Ovary (tissue), 3 donors: ENCODE results near the gene GDAP2.

Experiments used
- CTCF ChIP-seq, 3 donors: fragments of 450-650 bp in 2 of 3; fragments of 200-600 bp in 1 of 3; IDR thresholded peaks; one replicate each; pipeline versions ENCODE4 v1.5.1 to v1.8.0; 2016 to 2022; ENCODE audit warnings: antibody characterized with exemption in 3 of 3, mild to moderate bottlenecking in 1 of 3
- EP300 ChIP-seq: sonication (generic); formaldehyde crosslinking; IDR thresholded peaks from one replicate; pipeline ENCODE4 v1.6.1; 2017; ENCODE audit warnings: antibody characterized with exemption
- POLR2A ChIP-seq: fragments of 450-650 bp; IDR thresholded peaks from one replicate; pipeline ENCODE4 v1.6.1; 2017; ENCODE audit warnings: antibody characterized with exemption, mild to moderate bottlenecking, moderate library complexity
- donor health status: DM: no; HTN: no; CAD: no.

- TF ChIP-seq POLR2A, result no peak
- TF ChIP-seq CTCF (IDR thresholded peaks at IDR 0.05), result no peak
- TF ChIP-seq EP300, result no peak
Observed at GRCh38 chr1:117904485-117904884, 24.9 kb downstream of the GDAP2 start.
